Erythroblast (primary cell): ENCODE results near the gene PGLYRP4.

Experiments used
- GATA1 ChIP-seq: IDR thresholded peaks from 2 replicates; pipeline ENCODE4 v1.6.1; 2011; ENCODE audit warnings: low read depth, mild to moderate bottlenecking, control low read depth, low read length, moderate library complexity
- POLR2A ChIP-seq: IDR thresholded peaks from 2 replicates; pipeline ENCODE4 v1.6.1; 2011; ENCODE audit warnings: mild to moderate bottlenecking, low read length

DNA sequence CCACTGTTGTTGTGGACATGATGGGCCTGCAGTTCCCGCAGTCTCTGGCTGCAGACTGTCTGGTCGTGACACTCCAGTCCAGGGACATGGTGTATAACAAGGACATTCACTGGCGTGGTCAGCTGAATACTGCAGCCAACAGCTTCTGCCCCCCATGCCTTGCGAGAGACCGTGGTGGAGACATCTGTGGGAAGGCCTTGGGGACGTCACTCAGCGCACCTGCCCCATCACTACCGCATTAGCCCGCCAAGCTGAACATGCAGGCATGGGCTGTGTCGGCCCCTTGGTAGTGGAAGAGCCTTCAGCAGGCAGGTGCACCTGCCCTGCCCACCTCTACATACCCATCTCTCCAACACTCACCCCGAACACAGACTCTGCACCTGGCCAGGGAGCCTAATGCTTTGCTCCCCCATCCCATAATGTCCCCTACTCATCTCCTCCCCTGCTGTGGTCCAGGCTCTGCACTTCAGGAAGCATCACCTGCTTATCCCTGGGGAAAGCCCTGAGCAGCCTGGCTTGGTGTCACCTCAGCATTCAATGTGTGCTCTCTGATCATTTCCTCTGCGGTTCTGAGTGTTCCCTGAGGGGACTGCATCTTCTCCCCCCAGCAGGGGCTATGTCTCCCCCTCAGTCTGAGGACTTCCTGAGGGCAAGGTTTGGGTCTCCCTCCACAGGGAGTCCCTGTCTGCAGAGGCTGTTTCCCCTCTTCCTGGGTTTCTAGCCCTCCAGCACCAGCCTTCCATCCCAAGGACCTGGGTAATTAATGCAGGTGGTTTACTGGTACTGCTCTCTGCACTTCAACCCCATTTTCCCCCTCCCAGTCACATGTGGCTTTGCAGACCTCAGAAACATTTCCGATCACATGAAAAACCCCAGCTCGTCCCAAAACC, 3.2 kb downstream of the PGLYRP4 start:
- TF ChIP-seq POLR2A (no peak), GATA1 (no peak)
